Esophagus squamous epithelium (tissue), 5 donors: ENCODE measurements around the gene GNLY. TPM values are rescaled to one million over a fixed set of nuclear protein-coding genes. Genes with fewer than 3 reads are reported as not detected.
A peak's percentile ranks its signal among the peaks of the same experiment; 100 is the strongest.

Source experiments
- DNase-seq: peaks from one replicate; lab custom pipeline; 2025; lab: John Stamatoyannopoulos, UW
- H3K27ac ChIP-seq, 4 donors: fragments of 200-600 bp; sonication (generic); one replicate each; pipeline ENCODE4 v1.5.1; 2016 to 2019; ENCODE audit warnings: mild to moderate bottlenecking in 1 of 4
- H3K27me3 ChIP-seq, 4 donors: fragments of 200-600 bp; sonication (generic); 1 replicate in 3 of 4; 2 replicates in 1 of 4; pipeline versions ENCODE4 v1.5.1 to v1.6.0; 2017 to 2021; ENCODE audit warnings: antibody characterized with exemption in 1 of 4
- H3K36me3 ChIP-seq, 3 donors: fragments of 200-600 bp; sonication (generic); one replicate each; pipeline ENCODE4 v1.5.1; 2016 to 2019
- H3K4me1 ChIP-seq, 3 donors: fragments of 200-600 bp; sonication (generic); one replicate each; pipeline ENCODE4 v1.5.1; 2017 to 2019
- H3K4me3 ChIP-seq, 4 donors: fragments of 200-600 bp; sonication (generic); 1 replicate in 3 of 4; 2 replicates in 1 of 4; pipeline ENCODE4 v1.5.1; 2016 to 2019; ENCODE audit warnings: mild to moderate bottlenecking in 2 of 4, moderate library complexity in 1 of 4
- H3K9me3 ChIP-seq, 3 donors: fragments of 200-600 bp; sonication (generic); one replicate each; pipeline ENCODE4 v1.5.1; 2016 to 2019
- CTCF ChIP-seq, 6 experiments: fragments of 450-650 bp in 4 of 6; fragments of 200-600 bp in 2 of 6; sonication (generic) in 2 of 6; IDR thresholded peaks; one replicate each; pipeline ENCODE4 v1.5.1; 2016 to 2019; ENCODE audit warnings: antibody characterized with exemption in 6 of 6, mild to moderate bottlenecking in 4 of 6, moderate library complexity in 4 of 6
- POLR2A ChIP-seq, 4 donors: fragments of 450-650 bp; IDR thresholded peaks; one replicate each; pipeline ENCODE4 v1.6.1; 2017; ENCODE audit warnings: antibody characterized with exemption in 4 of 4, mild to moderate bottlenecking in 4 of 4, moderate library complexity in 3 of 4
- WGBS, 2 donors: methylation state at CpG; one replicate each; pipeline ENCODE4 v1.1.5; 2018; 5-methylcytosine and 5-hydroxymethylcytosine counted together
- intact Hi-C: fragments of 100-400 bp; cut with DNase I; formaldehyde crosslinking; loops from one replicate; pipeline ENCODE4 v1.15.0; 2022
- total RNA-seq, 4 donors: library from RNA; depleted of rRNA; stranded (reverse); fragments of >200 nt; gene quantifications; one replicate each; pipeline ENCODE4 v1.1.0, GENCODE V29; 2016
- donor health status: DM: yes; HTN: yes; CAD: no.

The GNLY gene
- total RNA-seq, 4 donors from 2014 or later = 0.76 to 6.1 (median 2.1) TPM

GRCh38 chr2:85730686-85731230 is 36.6 kb downstream of the GNLY start:
- intact Hi-C loops = no loop called here
- no peak for DNase-seq
- peaks cover 0 to 11% (median 0%) of the 10 kb centered on the region in 4 donors for H3K27me3 ChIP-seq
- H3K4me3 ChIP-seq = no peak overlapping the region
- no peaks in the 10 kb centered on the region for H3K9me3 ChIP-seq
- H3K27ac ChIP-seq = no peak overlapping the region
- TF ChIP-seq CTCF (IDR thresholded peaks at IDR 0.05) = no peak
- TF ChIP-seq POLR2A (IDR thresholded peaks at IDR 0.05) = no peak
- 72 to 73% methylated on average over 7 to 9 of the region's 10 CpGs for WGBS, 2 donors
- peaks cover 6 to 35% (median 8%) of the 10 kb centered on the region in 3 donors for H3K4me1 ChIP-seq
- no peaks in the 10 kb centered on the region for H3K36me3 ChIP-seq

- 44 to 49% methylated on average over 3 of the region's 3 CpGs for WGBS, 2 donors
- peaks cover 6 to 36% (median 9%) of the 10 kb centered on the region in 3 donors for H3K4me1 ChIP-seq
- H3K4me3 ChIP-seq = no peak overlapping the region
- DNase-seq = no peak
- H3K27me3 ChIP-seq = peaks cover 0 to 11% (median 0%) of the 10 kb centered on the region in 4 donors
- H3K36me3 ChIP-seq = no peaks in the 10 kb centered on the region
- H3K27ac ChIP-seq = no peak overlapping the region
- no peak for TF ChIP-seq CTCF (IDR thresholded peaks at IDR 0.05)
- no peak for TF ChIP-seq POLR2A (IDR thresholded peaks at IDR 0.05)
- intact Hi-C loops = no loop called here
- H3K9me3 ChIP-seq = no peaks in the 10 kb centered on the region
These were observed 37.4 kb downstream of the GNLY start for GRCh38 chr2:85731606-85732005.

GRCh38 chr2:85732467-85733120 is 38.4 kb downstream of the GNLY start:
- H3K27me3 ChIP-seq = peaks cover 0 to 11% (median 0%) of the 10 kb centered on the region in 4 donors
- H3K4me1 ChIP-seq = peaks cover 6 to 44% (median 15%) of the 10 kb centered on the region in 3 donors
- no peaks in the 10 kb centered on the region for H3K9me3 ChIP-seq
- H3K36me3 ChIP-seq = no peaks in the 10 kb centered on the region
- H3K4me3 ChIP-seq = no peak overlapping the region
- 69 to 71% methylated on average over 2 of the region's 2 CpGs for WGBS, 2 donors
- no peak for TF ChIP-seq POLR2A (IDR thresholded peaks at IDR 0.05)
- TF ChIP-seq CTCF (IDR thresholded peaks at IDR 0.05) = no peak
- DNase-seq = no peak
- intact Hi-C loops = no loop called here
- peak overlapping the region; percentile 30 to 50 (median 44) for H3K27ac ChIP-seq

- WGBS, 2 donors = 83 to 88% methylated on average over 9 of the region's 18 CpGs
- intact Hi-C loops = no loop called here
- peaks cover 6 to 44% (median 12%) of the 10 kb centered on the region in 3 donors for H3K4me1 ChIP-seq
- TF ChIP-seq POLR2A (IDR thresholded peaks at IDR 0.05) (no peak), CTCF (IDR thresholded peaks at IDR 0.05) (no peak)
- H3K27ac ChIP-seq = peak overlapping the region in 3 of 4 donors; percentile 34 to 50 (median 49)
- DNase-seq = no peak
- no peak overlapping the region for H3K4me3 ChIP-seq
- no peaks in the 10 kb centered on the region for H3K36me3 ChIP-seq
- no peaks in the 10 kb centered on the region for H3K9me3 ChIP-seq
- H3K27me3 ChIP-seq = peaks cover 0 to 5% (median 0%) of the 10 kb centered on the region in 4 donors
These were observed 39.2 kb downstream of the GNLY start for GRCh38 chr2:85733121-85733960.
